GM23338 (cell line): ENCODE measurements around the gene MRGPRF. TPM values are rescaled to one million over a fixed set of nuclear protein-coding genes. Genes with fewer than 3 reads are reported as not detected.

ENCODE experiments used
- ATAC-seq: fragments of 200-7000 bp; cut with Tn5 transposase; 3 replicates; pipeline ENCODE4 v1.9.1; 2020
- DNase-seq: peaks from one replicate; pipeline ENCODE4 v3.0.0-alpha.2; 2015; ENCODE audit warnings: low spot score
- H2AFZ ChIP-seq: fragments of 200-600 bp; sonication (generic); 2 replicates; pipeline ENCODE4 v1.8.0; 2016; ENCODE audit warnings: antibody characterized with exemption, mild to moderate bottlenecking, moderate library complexity
- H3F3A ChIP-seq: fragments of 200-600 bp; sonication (generic); replicated peaks from 2 replicates; pipeline ENCODE4 v1.8.0; 2017; ENCODE audit warnings: antibody characterized with exemption, mixed run types, low read depth
- H3K27ac ChIP-seq: fragments of 200-600 bp; sonication (generic); 2 replicates; pipeline ENCODE4 v1.6.1; 2016; ENCODE audit warnings: low read depth
- H3K27me3 ChIP-seq: fragments of 200-600 bp; sonication (generic); 2 replicates; pipeline ENCODE4 v1.8.0; 2016; ENCODE audit warnings: mild to moderate bottlenecking, mixed run types, moderate library complexity; ENCODE audit not compliant: insufficient read depth
- H3K36me3 ChIP-seq: fragments of 200-600 bp; sonication (generic); 2 replicates; pipeline ENCODE4 v1.8.0; 2016; ENCODE audit warnings: mild to moderate bottlenecking; ENCODE audit not compliant: insufficient read depth
- H3K4me1 ChIP-seq: fragments of 200-600 bp; sonication (generic); 2 replicates; pipeline ENCODE4 v1.8.0; 2016; ENCODE audit warnings: mild to moderate bottlenecking, moderate library complexity; ENCODE audit not compliant: insufficient read depth
- H3K4me2 ChIP-seq: fragments of 200-600 bp; sonication (generic); 2 replicates; pipeline ENCODE4 v1.7.1; 2017; ENCODE audit warnings: mixed run types
- H3K4me3 ChIP-seq: fragments of 200-600 bp; sonication (generic); 2 replicates; pipeline ENCODE4 v1.6.1; 2016; ENCODE audit warnings: mixed run types
- H3K79me2 ChIP-seq: fragments of 200-600 bp; sonication (generic); replicated peaks from 2 replicates; pipeline ENCODE4 v1.8.0; 2017; ENCODE audit warnings: mild to moderate bottlenecking; ENCODE audit not compliant: insufficient read depth
- H3K9me2 ChIP-seq: fragments of 200-600 bp; sonication (generic); 2 replicates; pipeline ENCODE4 v1.8.0; 2017; ENCODE audit not compliant: insufficient read depth
- H4K20me1 ChIP-seq: fragments of 200-600 bp; sonication (generic); replicated peaks from 2 replicates; pipeline ENCODE4 v1.8.0; 2017; ENCODE audit warnings: mild to moderate bottlenecking; ENCODE audit not compliant: insufficient read depth
- H3K27ac Mint-ChIP-seq: 2 replicates; pipeline ENCODE4 v1.8.0; 2020; ENCODE audit warnings: inconsistent platforms, mild to moderate bottlenecking, moderate library complexity, mixed read lengths
- H3K27me3 Mint-ChIP-seq: 3 replicates; pipeline ENCODE4 v1.8.0; 2022; ENCODE audit warnings: low read depth, mild to moderate bottlenecking, moderate library complexity, mixed read lengths, inconsistent platforms; ENCODE audit not compliant: insufficient read depth, poor library complexity
- H3K36me3 Mint-ChIP-seq: 3 replicates; pipeline ENCODE4 v1.8.0; 2021; ENCODE audit warnings: low read depth, mild to moderate bottlenecking, inconsistent platforms, moderate library complexity, mixed read lengths
- H3K4me1 Mint-ChIP-seq: 3 replicates; pipeline ENCODE4 v1.8.0; 2020; ENCODE audit warnings: mild to moderate bottlenecking, inconsistent platforms, mixed read lengths
- H3K4me3 Mint-ChIP-seq: 3 replicates; pipeline ENCODE4 v1.8.0; 2021; ENCODE audit warnings: moderate library complexity, mild to moderate bottlenecking, inconsistent platforms, mixed read lengths
- H3K9me3 Mint-ChIP-seq: 3 replicates; pipeline ENCODE4 v1.8.0; 2020; ENCODE audit warnings: moderate library complexity, mild to moderate bottlenecking, inconsistent platforms, mixed read lengths
- CREB1 ChIP-seq: fragments of 250-450 bp; sonication (Bioruptor Pico); IDR thresholded peaks from 2 replicates; pipeline ENCODE4 v1.5.0; 2020; ENCODE audit warnings: low read depth, mild to moderate bottlenecking, moderate library complexity
- ETS1 ChIP-seq: IDR thresholded peaks from 2 replicates; pipeline ENCODE4 v1.6.1; 2016; ENCODE audit warnings: antibody characterized with exemption
- EZH2 ChIP-seq: fragments of 200-600 bp; sonication (generic); IDR thresholded peaks from one replicate; pipeline ENCODE4 v1.8.0; 2017; ENCODE audit warnings: antibody characterized with exemption, mild to moderate bottlenecking, low read depth; ENCODE audit not compliant: unreplicated experiment
- ZNF331 ChIP-seq: fragments of 250-450 bp; sonication (Bioruptor Pico); IDR thresholded peaks from 2 replicates; pipeline ENCODE4 v1.5.0; 2020; ENCODE audit warnings: low read depth, mild to moderate bottlenecking, moderate library complexity
- long read RNA-seq: library from polyadenylated mRNA; unstranded; transcript quantifications from one replicate; pipeline ENCODE4 v2.0.0, GENCODE V29; 2020; ENCODE audit not compliant: unreplicated experiment
- polyA plus RNA-seq: library from polyadenylated mRNA; unstranded; fragments of >200 nt; fragmentation: Nextera tagmentation; extraction: Ambion mirVana; gene quantifications from 2 replicates; pipeline ENCODE4 v1.2.1, GENCODE V29; 2016
- total RNA-seq: library from RNA; depleted of rRNA; stranded (reverse); fragments of >200 nt; shearing (Covaris generic); gene quantifications from 2 replicates; pipeline ENCODE4 v1.2.3, GENCODE V29; 2014; rRNA removed
- TF ChIP-seq, protein P1 (sequence below), 2 experiments: fragments of 200-600 bp in 1 of 2; sonication (generic) in 1 of 2; conservative IDR thresholded peaks; 2 replicates each; pipeline versions ENCODE4 v1.5.1 to v1.6.1; 2016 to 2017; ENCODE audit warnings: antibody characterized with exemption in 2 of 2, low read depth in 2 of 2, mild to moderate bottlenecking in 2 of 2, moderate library complexity in 1 of 2

The MRGPRF gene
- total RNA-seq (9.0 and 10.8 TPM in 2 replicates), polyA plus RNA-seq (2.7 and 3.3 TPM in 2 replicates)
- long read RNA-seq, transcript MRGPRF-201 (3 exons, 2,295 nt), result major isoform, 5 of 5 reads
- long read RNA-seq, partial matches to known transcripts, result 0 of 5 reads
- long read RNA-seq, other reads (novel, unspliced or antisense), result 0 of 5 reads

DNA sequence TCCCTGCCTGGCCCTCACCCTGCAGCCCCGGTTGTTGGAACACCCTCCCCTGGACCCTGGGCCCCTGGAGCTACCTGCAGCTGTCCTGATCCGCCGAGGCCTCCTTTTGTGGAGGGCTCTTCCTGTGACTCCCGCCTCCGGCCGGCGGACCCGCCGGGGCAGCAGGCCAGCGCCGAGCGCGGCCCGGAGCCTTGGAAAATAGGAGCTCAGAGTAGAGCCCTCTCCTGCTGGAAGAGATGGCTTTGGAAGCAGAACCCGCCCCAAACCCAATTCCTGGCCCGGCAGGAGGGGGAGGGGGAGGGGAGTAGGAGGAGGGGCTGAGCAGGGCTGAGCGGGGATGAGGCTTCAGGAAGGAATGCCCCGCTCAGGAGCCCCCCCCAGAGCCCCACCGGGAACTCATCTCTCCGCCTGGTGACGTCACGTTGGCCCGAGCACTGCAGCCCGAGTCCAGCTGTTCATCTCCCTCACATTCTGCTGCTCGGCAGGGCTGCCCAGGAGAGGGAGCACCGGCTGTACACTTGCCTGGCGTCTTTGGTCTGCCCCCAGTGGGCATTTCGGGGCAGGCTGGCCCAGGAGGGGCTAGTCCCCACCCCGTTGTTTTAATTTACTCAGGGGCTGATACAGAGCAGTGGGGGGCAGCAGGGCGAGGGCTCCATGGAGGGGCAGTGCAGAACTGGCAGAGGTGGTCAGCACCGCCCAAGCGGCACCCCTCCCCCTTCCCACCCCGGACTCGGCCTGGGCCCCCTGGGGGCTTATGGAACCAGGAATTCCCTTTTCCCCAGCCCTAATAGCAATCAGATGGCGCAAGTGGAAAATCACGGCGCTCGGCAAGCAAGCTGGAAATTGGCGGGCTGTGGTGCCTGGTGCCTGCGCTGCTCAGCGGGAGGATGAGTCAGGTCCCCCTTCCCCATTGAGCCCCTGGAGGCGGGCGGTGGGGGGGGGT is at the start of gene MRGPRF:
Gene MRGPRF (minus strand): TSS at position 238 of the 943 bp plus-strand sequence. CDS start 3,345 bp downstream, outside the sequence.
- ATAC-seq, result peak; percentile 18
- peak within 1 kb of the TSS; percentile 89 for H3K4me2 ChIP-seq
- no peak within 1 kb of the TSS for H3K27ac Mint-ChIP-seq

GRCh38 chr11:69062169-69062855 is 49.3 kb upstream of the MRGPRF start:
- peaks cover 7% of the 10 kb centered on the region for H3K27me3 Mint-ChIP-seq
- no peaks in the 10 kb centered on the region; the same call in 2 of the 3 replicates for H3K4me1 Mint-ChIP-seq
- H3K9me3 Mint-ChIP-seq, result no peaks in the 10 kb centered on the region
- Histone ChIP-seq H3K4me2 (no peak overlapping the region), H3F3A (no peaks in the 10 kb centered on the region), H3K4me1 (no peaks in the 10 kb centered on the region), H3K27me3 (no peaks in the 10 kb centered on the region), H3K36me3 (no peaks in the 10 kb centered on the region), H4K20me1 (no peaks in the 10 kb centered on the region; the same call in 1 of the 2 replicates), H3K9me2 (no peaks in the 10 kb centered on the region), H3K79me2 (no peaks in the 10 kb centered on the region), H2AFZ (no peak overlapping the region), H3K4me3 (no peak overlapping the region), H3K27ac (no peak overlapping the region)
- H3K4me3 Mint-ChIP-seq, result no peak overlapping the region
- ATAC-seq, result no peak
- H3K27ac Mint-ChIP-seq, result no peak overlapping the region
- no peaks in the 10 kb centered on the region; the same call in 1 of the 3 replicates for H3K36me3 Mint-ChIP-seq
- DNase-seq, result no peak
- TF ChIP-seq EZH2, result no peak
- no peak for TF ChIP-seq ZNF331 (CRISPR knock-in tag)

More for the DNA sequence above, at the start of gene MRGPRF:
- H3K79me2 ChIP-seq, result no peaks in the 10 kb centered on the region
- H2AFZ ChIP-seq, result peak within 1 kb of the TSS; percentile 89
- no peaks in the 10 kb centered on the region for H4K20me1 ChIP-seq
- H3K4me1 ChIP-seq, result peaks cover 37% of the 10 kb centered on the region
- peak; percentile 94 for TF ChIP-seq CREB1
- TF ChIP-seq ETS1, result no peak
- TF ChIP-seq, protein P1, sequence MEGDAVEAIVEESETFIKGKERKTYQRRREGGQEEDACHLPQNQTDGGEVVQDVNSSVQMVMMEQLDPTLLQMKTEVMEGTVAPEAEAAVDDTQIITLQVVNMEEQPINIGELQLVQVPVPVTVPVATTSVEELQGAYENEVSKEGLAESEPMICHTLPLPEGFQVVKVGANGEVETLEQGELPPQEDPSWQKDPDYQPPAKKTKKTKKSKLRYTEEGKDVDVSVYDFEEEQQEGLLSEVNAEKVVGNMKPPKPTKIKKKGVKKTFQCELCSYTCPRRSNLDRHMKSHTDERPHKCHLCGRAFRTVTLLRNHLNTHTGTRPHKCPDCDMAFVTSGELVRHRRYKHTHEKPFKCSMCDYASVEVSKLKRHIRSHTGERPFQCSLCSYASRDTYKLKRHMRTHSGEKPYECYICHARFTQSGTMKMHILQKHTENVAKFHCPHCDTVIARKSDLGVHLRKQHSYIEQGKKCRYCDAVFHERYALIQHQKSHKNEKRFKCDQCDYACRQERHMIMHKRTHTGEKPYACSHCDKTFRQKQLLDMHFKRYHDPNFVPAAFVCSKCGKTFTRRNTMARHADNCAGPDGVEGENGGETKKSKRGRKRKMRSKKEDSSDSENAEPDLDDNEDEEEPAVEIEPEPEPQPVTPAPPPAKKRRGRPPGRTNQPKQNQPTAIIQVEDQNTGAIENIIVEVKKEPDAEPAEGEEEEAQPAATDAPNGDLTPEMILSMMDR (conservative IDR thresholded peaks at IDR 0.05; ENCODE audit: low read depth in 2 of 2), result peak; percentile 42 to 46
- no peaks in the 10 kb centered on the region; the same call in 1 of the 2 replicates for H3K27me3 ChIP-seq
- Mint-ChIP-seq H3K27me3 (peaks cover 25% of the 10 kb centered on the region), H3K4me1 (peaks cover 29% of the 10 kb centered on the region), H3K36me3 (no peaks in the 10 kb centered on the region; the same call in 2 of the 3 replicates), H3K4me3 (peak within 1 kb of the TSS; percentile 73), H3K9me3 (peaks cover 3% of the 10 kb centered on the region; the same call in 2 of the 3 replicates)
- no peak within 1 kb of the TSS for H3K27ac ChIP-seq
- no peaks in the 10 kb centered on the region for H3K9me2 ChIP-seq
- H3F3A ChIP-seq, result no peaks in the 10 kb centered on the region
- peak within 1 kb of the TSS; percentile 65 for H3K4me3 ChIP-seq
- peak; percentile 66 for DNase-seq
- H3K36me3 ChIP-seq, result no peaks in the 10 kb centered on the region
